Glutamatergic neuron (in vitro differentiated cells): Measurements from ENCODE around the gene KSR1. TPM values are rescaled to one million over a fixed set of nuclear protein-coding genes. Genes with fewer than 3 reads are reported as not detected.

Source experiments
- DNase-seq: peaks from one replicate; pipeline ENCODE4 v3.0.0; 2022
- H3K27ac Mint-ChIP-seq: one replicate; pipeline ENCODE4 v1.8.0; 2020; ENCODE audit warnings: mild to moderate bottlenecking, mixed read lengths, inconsistent platforms; ENCODE audit not compliant: unreplicated experiment
- H3K27me3 Mint-ChIP-seq: one replicate; pipeline ENCODE4 v1.8.0; 2020; ENCODE audit warnings: mild to moderate bottlenecking, moderate library complexity, mixed read lengths, inconsistent platforms; ENCODE audit not compliant: unreplicated experiment
- H3K36me3 Mint-ChIP-seq: one replicate; pipeline ENCODE4 v1.8.0; 2020; ENCODE audit warnings: mild to moderate bottlenecking, mixed read lengths, inconsistent platforms; ENCODE audit not compliant: unreplicated experiment
- H3K4me1 Mint-ChIP-seq: one replicate; pipeline ENCODE4 v1.8.0; 2020; ENCODE audit warnings: mild to moderate bottlenecking, low read depth, mixed read lengths, inconsistent platforms; ENCODE audit not compliant: unreplicated experiment
- H3K4me3 Mint-ChIP-seq: one replicate; pipeline ENCODE4 v1.8.0; 2020; ENCODE audit warnings: mild to moderate bottlenecking, mixed read lengths, inconsistent platforms; ENCODE audit not compliant: unreplicated experiment
- H3K9me3 Mint-ChIP-seq: one replicate; pipeline ENCODE4 v1.8.0; 2020; ENCODE audit warnings: mild to moderate bottlenecking, moderate library complexity, mixed read lengths, inconsistent platforms; ENCODE audit not compliant: unreplicated experiment
- total RNA-seq: library from RNA; stranded (reverse); fragmentation: NEBNext Ultra II Directional; extraction: Animal tissue kit (Norgen Biotek cat#: 25700); gene quantifications from one replicate; pipeline ENCODE4 v1.2.1, GENCODE V29; 2021; ENCODE audit not compliant: unreplicated experiment
- TF ChIP-seq, protein P1 (sequence below): fragments of 200-600 bp; sonication (generic); IDR thresholded peaks from one replicate; pipeline ENCODE4 v1.5.0; 2021; ENCODE audit not compliant: partially characterized antibody, unreplicated experiment

Gene KSR1
- total RNA-seq, 1 donor from 2014 or later, result 203 TPM

DNA sequence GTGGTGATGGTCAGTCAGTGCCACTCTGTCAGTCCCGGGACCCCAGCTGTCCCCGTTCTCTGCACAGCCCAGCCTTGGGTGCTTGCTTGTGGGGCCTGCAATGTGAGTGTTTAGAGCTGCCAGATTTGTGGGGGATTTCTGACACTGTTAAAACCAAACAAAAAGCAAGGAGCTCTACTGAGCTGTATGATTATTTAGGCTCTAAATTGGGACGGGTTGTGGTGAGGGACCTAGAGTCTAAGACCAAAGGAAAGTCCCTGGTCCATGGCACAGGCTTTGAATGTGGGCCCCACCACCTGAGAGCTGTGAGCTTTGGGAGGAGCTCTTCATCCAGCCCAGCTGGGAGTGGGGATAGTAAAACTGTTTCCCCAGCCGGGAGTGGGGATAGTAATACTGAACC is 63.3 kb downstream of the KSR1 start:
- TF ChIP-seq, protein P1, sequence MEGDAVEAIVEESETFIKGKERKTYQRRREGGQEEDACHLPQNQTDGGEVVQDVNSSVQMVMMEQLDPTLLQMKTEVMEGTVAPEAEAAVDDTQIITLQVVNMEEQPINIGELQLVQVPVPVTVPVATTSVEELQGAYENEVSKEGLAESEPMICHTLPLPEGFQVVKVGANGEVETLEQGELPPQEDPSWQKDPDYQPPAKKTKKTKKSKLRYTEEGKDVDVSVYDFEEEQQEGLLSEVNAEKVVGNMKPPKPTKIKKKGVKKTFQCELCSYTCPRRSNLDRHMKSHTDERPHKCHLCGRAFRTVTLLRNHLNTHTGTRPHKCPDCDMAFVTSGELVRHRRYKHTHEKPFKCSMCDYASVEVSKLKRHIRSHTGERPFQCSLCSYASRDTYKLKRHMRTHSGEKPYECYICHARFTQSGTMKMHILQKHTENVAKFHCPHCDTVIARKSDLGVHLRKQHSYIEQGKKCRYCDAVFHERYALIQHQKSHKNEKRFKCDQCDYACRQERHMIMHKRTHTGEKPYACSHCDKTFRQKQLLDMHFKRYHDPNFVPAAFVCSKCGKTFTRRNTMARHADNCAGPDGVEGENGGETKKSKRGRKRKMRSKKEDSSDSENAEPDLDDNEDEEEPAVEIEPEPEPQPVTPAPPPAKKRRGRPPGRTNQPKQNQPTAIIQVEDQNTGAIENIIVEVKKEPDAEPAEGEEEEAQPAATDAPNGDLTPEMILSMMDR, result no peak
- Mint-ChIP-seq H3K27me3 (peaks cover 5% of the 10 kb centered on the region), H3K4me1 (peaks cover 51% of the 10 kb centered on the region), H3K27ac (peak overlapping the region; percentile 40), H3K4me3 (no peak overlapping the region), H3K9me3 (peaks cover 8% of the 10 kb centered on the region), H3K36me3 (no peaks in the 10 kb centered on the region)
- no peak for DNase-seq

DNA sequence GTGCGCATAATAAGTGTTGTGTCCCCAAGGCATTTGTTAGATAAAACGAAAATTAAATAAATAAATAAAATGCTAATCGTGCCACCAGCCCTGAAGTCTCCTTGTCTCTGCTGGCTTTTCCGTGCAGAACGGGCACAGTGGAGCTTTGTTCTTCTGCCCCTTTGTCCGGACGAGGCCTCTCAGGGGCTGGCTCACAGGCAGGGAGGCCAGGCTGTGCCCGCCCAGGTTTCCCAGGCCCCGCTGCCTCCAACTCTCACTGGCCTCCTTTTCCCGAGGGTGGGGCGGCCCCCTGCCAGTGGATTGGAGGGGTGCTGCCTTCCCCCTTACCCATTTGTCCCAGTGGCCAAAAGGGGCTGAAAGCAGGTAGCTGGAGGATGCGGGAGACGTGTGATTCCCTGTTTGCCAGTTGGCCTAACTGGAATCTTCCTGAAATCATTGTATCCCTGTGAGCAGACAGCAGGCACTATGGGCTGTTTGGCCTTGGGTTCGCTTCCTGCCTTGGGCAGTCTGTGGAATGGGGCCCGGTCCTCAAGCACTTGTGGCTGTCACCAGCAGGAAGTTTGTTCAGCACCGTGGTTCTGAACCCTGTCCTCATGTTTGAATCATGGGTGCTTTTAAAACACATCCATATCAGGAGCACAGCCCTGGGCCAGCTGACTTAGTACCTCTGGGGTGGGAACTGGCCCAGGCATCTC is 64.4 kb downstream of the KSR1 start:
- Mint-ChIP-seq H3K27ac (no peak overlapping the region), H3K9me3 (peaks cover 8% of the 10 kb centered on the region), H3K4me1 (peaks cover 49% of the 10 kb centered on the region), H3K4me3 (no peak overlapping the region), H3K27me3 (peaks cover 5% of the 10 kb centered on the region), H3K36me3 (no peaks in the 10 kb centered on the region)
- TF ChIP-seq, protein P1, result no peak
- no peak for DNase-seq

DNA sequence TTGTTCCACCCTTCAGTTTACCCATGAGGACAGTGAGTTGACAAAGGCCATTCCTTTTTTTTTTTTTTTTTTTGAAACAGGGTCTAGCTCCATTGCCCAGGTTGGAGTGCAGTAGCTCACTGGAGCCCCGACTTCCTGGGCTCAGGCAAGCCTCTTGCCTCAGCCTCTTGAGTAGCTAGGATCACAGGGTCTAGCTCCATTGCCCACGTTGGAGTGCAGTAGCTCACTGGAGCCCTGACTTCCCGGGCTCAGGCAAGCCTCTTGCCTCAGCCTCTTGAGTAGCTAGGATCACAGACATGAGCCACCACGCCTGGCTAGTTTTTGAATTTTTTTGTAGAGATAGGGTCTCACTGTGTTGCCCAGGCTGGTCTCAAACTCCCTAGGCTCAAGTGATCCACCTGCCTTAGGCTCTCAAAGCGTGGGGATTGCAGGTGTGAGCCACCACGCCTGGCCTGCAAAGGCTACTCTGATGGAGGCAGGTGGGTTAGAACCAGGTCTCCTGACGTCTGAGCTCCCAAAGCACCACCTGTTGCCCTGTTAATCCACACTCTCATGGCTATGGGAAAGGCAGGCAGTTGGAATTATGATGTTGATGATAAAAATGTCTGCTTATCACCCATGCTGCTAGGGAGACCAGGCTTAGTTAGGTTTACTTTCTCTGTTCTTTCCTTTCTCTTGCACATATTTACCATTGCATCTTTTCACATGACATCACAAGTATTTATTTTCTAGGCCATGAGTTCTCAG is 65.2 kb downstream of the KSR1 start:
- peaks cover 6% of the 10 kb centered on the region for H3K9me3 Mint-ChIP-seq
- H3K4me1 Mint-ChIP-seq, result peaks cover 49% of the 10 kb centered on the region
- H3K4me3 Mint-ChIP-seq, result no peak overlapping the region

DNA sequence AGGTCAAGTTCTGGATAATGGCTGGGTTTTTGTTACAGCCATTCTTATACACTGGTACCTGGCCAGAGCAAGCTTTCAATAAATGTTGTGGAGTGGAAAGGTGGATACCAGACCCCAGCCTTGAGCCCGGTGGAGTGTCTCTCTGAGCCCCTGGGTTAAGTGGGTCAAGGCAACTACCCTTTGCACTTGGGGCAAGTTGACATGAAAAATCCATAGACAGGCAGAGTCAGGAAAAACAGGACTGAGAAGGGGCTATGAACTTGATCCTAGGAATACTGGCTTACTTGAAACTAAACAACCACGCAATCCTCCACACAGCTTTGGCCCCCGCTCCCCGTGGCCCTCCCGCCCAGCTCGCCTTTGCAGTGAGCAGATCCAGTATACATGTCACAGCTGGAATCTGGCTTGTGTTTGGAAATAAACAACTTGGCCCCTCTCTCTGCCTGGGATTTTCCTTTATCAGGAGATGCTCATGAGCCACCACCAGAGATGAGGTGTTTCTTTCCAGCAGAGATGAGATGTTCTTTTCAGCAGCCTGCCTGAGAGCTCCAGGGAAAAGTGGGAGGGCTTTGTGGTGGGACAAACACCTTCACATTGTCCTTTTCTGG is 65.9 kb downstream of the KSR1 start:
- Mint-ChIP-seq H3K27ac (no peak overlapping the region), H3K27me3 (peaks cover 5% of the 10 kb centered on the region), H3K4me3 (no peak overlapping the region), H3K4me1 (peaks cover 55% of the 10 kb centered on the region), H3K9me3 (peaks cover 6% of the 10 kb centered on the region), H3K36me3 (no peaks in the 10 kb centered on the region)
- DNase-seq, result no peak
- TF ChIP-seq, protein P1, result no peak

More for the DNA sequence above, 65.2 kb downstream of the KSR1 start:
- TF ChIP-seq, protein P1, result no peak
- Mint-ChIP-seq H3K27me3 (peaks cover 5% of the 10 kb centered on the region), H3K36me3 (no peaks in the 10 kb centered on the region), H3K27ac (no peak overlapping the region)
- no peak for DNase-seq

DNA sequence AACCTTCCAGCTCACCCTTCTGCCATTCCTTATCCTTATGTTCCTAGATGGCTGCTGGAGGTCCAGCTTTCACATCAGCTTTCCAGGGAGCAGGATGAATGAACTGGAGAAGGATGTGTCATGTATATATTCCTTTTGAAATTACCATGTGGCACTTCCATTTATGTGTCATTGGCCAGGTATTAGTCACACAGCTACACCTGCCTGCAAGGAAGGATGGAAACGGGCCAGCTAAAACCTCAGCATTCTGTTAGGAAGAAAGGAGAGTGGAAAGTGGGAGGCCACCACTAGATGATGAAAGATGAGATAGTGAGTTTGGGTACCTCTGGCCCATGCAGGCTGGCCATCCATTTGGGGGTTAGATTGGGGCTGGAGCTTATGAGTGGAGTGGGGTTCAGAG is 67.5 kb downstream of the KSR1 start:
- H3K9me3 Mint-ChIP-seq, result peaks cover 3% of the 10 kb centered on the region
- no peak for DNase-seq
- H3K36me3 Mint-ChIP-seq, result no peaks in the 10 kb centered on the region
- no peak overlapping the region for H3K27ac Mint-ChIP-seq
- H3K4me1 Mint-ChIP-seq, result peaks cover 42% of the 10 kb centered on the region
- peak overlapping the region; percentile 18 for H3K4me3 Mint-ChIP-seq
- TF ChIP-seq, protein P1, result no peak
- peaks cover 4% of the 10 kb centered on the region for H3K27me3 Mint-ChIP-seq
